Activated CD8-positive, alpha-beta T cell treated with anti-CD3 and anti-CD28 coated beads for 36 hours (primary cell): Measurements from ENCODE around the gene GTF2H1. TPM values are rescaled to one million over a fixed set of nuclear protein-coding genes. Genes with fewer than 3 reads are reported as not detected.

Experiments used
- ATAC-seq: fragments of 200-7000 bp; cut with Tn5 transposase; one replicate; pipeline ENCODE4 v1.10.0; 2021; ENCODE audit warnings: mild to moderate bottlenecking, moderate library complexity
- CTCF ChIA-PET: fragments of 350-600 bp; sonication (Branson Sonifier 250); formaldehyde crosslinking; loops from one replicate; lab custom pipeline; 2021; ENCODE audit warnings: antibody characterized with exemption; lab: Charles Lee
- POLR2A ChIA-PET: fragments of 350-600 bp; sonication (Branson Sonifier 250); formaldehyde crosslinking; loops from one replicate; lab custom pipeline; 2021; ENCODE audit warnings: antibody characterized with exemption; lab: Charles Lee
- DNase-seq: peaks from one replicate; pipeline ENCODE4 v3.0.0-alpha.2; 2020
- H3K27ac Mint-ChIP-seq: one replicate; pipeline ENCODE4 v1.8.0; 2021; ENCODE audit warnings: mild to moderate bottlenecking, mixed read lengths
- H3K27me3 Mint-ChIP-seq: one replicate; pipeline ENCODE4 v1.8.0; 2021; ENCODE audit warnings: mixed read lengths
- H3K36me3 Mint-ChIP-seq: one replicate; pipeline ENCODE4 v1.8.0; 2021; ENCODE audit warnings: low read depth, mixed read lengths
- H3K4me1 Mint-ChIP-seq: one replicate; pipeline ENCODE4 v1.8.0; 2021; ENCODE audit warnings: low read depth, mixed read lengths
- H3K4me3 Mint-ChIP-seq: one replicate; pipeline ENCODE4 v1.8.0; 2021; ENCODE audit warnings: mild to moderate bottlenecking, moderate library complexity, mixed read lengths
- H3K9me3 Mint-ChIP-seq: one replicate; pipeline ENCODE4 v1.8.0; 2021; ENCODE audit warnings: mixed read lengths
- CTCF ChIP-seq: fragments of 200-600 bp; IDR thresholded peaks from one replicate; pipeline ENCODE4 v1.8.0; 2022; ENCODE audit warnings: antibody characterized with exemption, mild to moderate bottlenecking
- intact Hi-C: fragments of 100-400 bp; cut with micrococcal nuclease; formaldehyde crosslinking; loops from one replicate; pipeline ENCODE4 v1.10.0; 2022
- total RNA-seq, 2 experiments: library from RNA; stranded (reverse); gene quantifications; one replicate each; pipeline ENCODE4 v1.2.3, GENCODE V29; 2021

The GTF2H1 gene
- total RNA-seq, 2 experiments from 2014 or later, result 44.5 to 46.6 TPM

DNA sequence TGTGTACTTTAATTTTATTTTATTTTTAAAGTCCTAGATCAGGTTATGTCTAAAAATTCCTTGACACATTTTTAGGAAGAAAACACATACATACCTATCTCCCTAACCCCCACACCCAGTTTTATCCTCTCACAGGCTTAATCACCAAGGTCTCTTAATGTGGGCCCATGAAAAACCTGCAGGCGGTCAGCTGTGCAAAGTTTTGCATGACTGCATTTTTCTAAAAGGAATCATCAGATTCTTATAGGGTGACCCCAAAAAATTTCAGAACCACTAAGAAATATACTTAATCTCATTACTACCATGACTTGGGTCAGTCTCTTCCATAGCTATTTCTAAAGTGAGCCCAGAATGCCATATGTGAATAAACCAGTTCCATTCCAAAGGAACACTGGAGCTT lies 36.5 kb upstream of the GTF2H1 start:
- Mint-ChIP-seq H3K9me3 (no peaks in the 10 kb centered on the region), H3K4me1 (peaks cover 4% of the 10 kb centered on the region), H3K27me3 (no peaks in the 10 kb centered on the region), H3K4me3 (no peak overlapping the region), H3K36me3 (peaks cover 27% of the 10 kb centered on the region), H3K27ac (no peak overlapping the region)
- POLR2A ChIA-PET, result no interaction called here
- CTCF ChIA-PET, result interaction anchor here (1.2 to 1.6 kb wide), 2 partner anchors 11 to 170 kb away, joined by 4 read pairs; no protein-coding TSS in a partner anchor
- no peak for TF ChIP-seq CTCF
- no peak for DNase-seq
- no peak for ATAC-seq
- intact Hi-C loops, result no loop called here

DNA sequence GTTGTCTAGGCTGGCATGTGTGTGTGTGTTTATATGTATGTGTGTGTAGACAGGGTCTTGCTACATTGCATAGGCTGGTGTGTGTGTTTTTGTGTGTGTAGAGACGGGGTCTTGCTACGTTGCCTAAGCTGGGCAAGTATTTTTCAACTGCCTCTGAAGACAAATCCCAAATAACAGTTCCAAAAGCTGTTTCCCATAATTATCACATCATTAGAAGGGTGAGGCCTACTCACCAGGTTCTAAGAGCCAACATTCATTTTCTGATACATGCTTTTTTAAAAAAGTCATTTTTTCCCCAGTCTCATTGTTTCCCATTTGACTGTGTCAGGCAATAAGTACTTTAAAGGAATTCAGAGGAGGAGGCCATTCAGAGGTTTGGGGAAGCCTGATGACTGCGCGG lies 33.5 kb upstream of the GTF2H1 start:
- ChIA-PET POLR2A (no interaction called here), CTCF (interaction anchor here (2.3 to 3.7 kb wide), 2 partner anchors 45 to 173 kb away, joined by 6 to 12 read pairs; no protein-coding TSS in a partner anchor)
- Mint-ChIP-seq H3K4me3 (no peak overlapping the region), H3K4me1 (no peaks in the 10 kb centered on the region), H3K36me3 (peaks cover 24% of the 10 kb centered on the region), H3K27me3 (no peaks in the 10 kb centered on the region), H3K27ac (no peak overlapping the region), H3K9me3 (no peaks in the 10 kb centered on the region)
- ATAC-seq (no peak), DNase-seq (no peak)
- no peak for TF ChIP-seq CTCF
- intact Hi-C loops, result no loop called here

DNA sequence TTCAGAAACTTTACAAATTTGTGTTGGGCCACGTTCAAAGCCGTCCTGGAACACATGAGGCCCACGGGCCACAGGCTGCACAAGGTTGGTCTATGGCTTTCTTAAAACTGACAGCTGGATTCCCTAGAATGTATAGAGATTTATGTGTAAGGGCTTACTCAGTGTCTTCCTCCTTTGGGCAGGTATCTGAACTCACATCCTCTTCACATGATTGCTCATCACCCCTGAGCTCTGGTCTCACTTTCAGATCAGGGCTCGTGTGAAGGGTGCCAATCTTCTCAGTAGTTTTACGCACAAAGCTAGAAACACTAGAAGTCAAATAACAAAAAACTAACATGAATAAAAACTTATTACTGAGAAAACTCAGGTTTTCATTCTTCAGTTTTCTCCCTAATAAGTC lies 27.5 kb upstream of the GTF2H1 start:
- peak; percentile 24 for ATAC-seq
- ChIA-PET CTCF (interaction anchor here (1.4 to 4.4 kb wide), 3 partner anchors 13 to 51 kb away, joined by 3 to 18 read pairs (median 3); no protein-coding TSS in a partner anchor), POLR2A (interaction anchor here (1.2 kb wide), 1 partner anchor 11 kb away, joined by 3 read pairs; no protein-coding TSS in a partner anchor)
- intact Hi-C loops, result no loop called here
- no peak for DNase-seq
- H3K27me3 Mint-ChIP-seq, result no peaks in the 10 kb centered on the region
- H3K4me1 Mint-ChIP-seq, result no peaks in the 10 kb centered on the region
- no peak overlapping the region for H3K4me3 Mint-ChIP-seq
- H3K27ac Mint-ChIP-seq, result no peak overlapping the region
- peaks cover 48% of the 10 kb centered on the region for H3K36me3 Mint-ChIP-seq
- no peak for TF ChIP-seq CTCF
- no peaks in the 10 kb centered on the region for H3K9me3 Mint-ChIP-seq

DNA sequence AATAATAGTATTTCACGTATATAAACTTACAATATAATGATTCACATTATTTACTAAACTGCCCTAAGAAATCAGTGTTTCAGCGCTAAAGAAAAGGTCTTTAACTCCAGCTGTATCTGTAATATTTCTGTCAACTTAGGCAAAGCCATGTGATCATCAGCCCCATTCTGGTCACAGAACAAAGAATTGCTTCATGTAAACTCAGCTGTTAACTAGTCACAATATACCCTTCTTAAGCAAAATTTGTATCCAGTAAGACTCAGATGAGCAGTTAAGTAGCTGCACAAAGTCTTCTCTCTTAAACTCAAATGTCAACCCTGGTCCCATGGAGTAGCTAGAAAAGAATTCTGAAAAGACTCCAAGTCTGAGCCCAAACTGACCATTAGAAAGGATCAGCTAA lies 27.1 kb upstream of the GTF2H1 start:
- DNase-seq (no peak), ATAC-seq (no peak)
- POLR2A ChIA-PET, result interaction anchor here (1.2 kb wide), 1 partner anchor 11 kb away, joined by 3 read pairs; no protein-coding TSS in a partner anchor
- TF ChIP-seq CTCF, result no peak
- H3K27me3 Mint-ChIP-seq, result no peaks in the 10 kb centered on the region
- intact Hi-C loops, result no loop called here
- H3K4me1 Mint-ChIP-seq, result no peaks in the 10 kb centered on the region
- no peaks in the 10 kb centered on the region for H3K9me3 Mint-ChIP-seq
- H3K27ac Mint-ChIP-seq, result no peak overlapping the region
- CTCF ChIA-PET, result interaction anchor here (1.4 to 4.4 kb wide), 3 partner anchors 12 to 52 kb away, joined by 3 to 18 read pairs (median 3); no protein-coding TSS in a partner anchor
- H3K36me3 Mint-ChIP-seq, result peaks cover 49% of the 10 kb centered on the region
- H3K4me3 Mint-ChIP-seq, result no peak overlapping the region

GRCh38 chr11:18299721-18300120 lies 22.6 kb upstream of the GTF2H1 start:
- DNase-seq (no peak), ATAC-seq (no peak)
- ChIA-PET CTCF (interaction anchor here (1.3 kb wide), 1 partner anchor 56 kb away, joined by 5 read pairs; no protein-coding TSS in a partner anchor), POLR2A (no interaction called here)
- Mint-ChIP-seq H3K27me3 (no peaks in the 10 kb centered on the region), H3K9me3 (no peaks in the 10 kb centered on the region), H3K4me3 (no peak overlapping the region), H3K4me1 (no peaks in the 10 kb centered on the region), H3K27ac (no peak overlapping the region), H3K36me3 (peaks cover 37% of the 10 kb centered on the region)
- intact Hi-C loops, result no loop called here
- TF ChIP-seq CTCF, result no peak
